Smooth muscle cell (in vitro differentiated cells): ENCODE data around the gene FAM170B. TPM values are rescaled to one million over a fixed set of nuclear protein-coding genes. Genes with fewer than 3 reads are reported as not detected.

Experiments used
- DNase-seq: peaks from one replicate; lab custom pipeline; 2025; ENCODE audit not compliant: unreplicated experiment; lab: John Stamatoyannopoulos, UW
- H2AFZ ChIP-seq: fragments of 200-600 bp; sonication (generic); 2 replicates; pipeline ENCODE4 v1.6.0; 2016; ENCODE audit warnings: antibody characterized with exemption, low read depth, mild to moderate bottlenecking
- H3F3A ChIP-seq: fragments of 200-600 bp; sonication (generic); 2 replicates; pipeline ENCODE4 v1.6.0; 2017; ENCODE audit warnings: antibody characterized with exemption, low read depth
- H3K27ac ChIP-seq: fragments of 200-600 bp; sonication (generic); 2 replicates; pipeline ENCODE4 v1.5.1; 2016; ENCODE audit warnings: low read depth, mild to moderate bottlenecking
- H3K27me3 ChIP-seq: fragments of 200-600 bp; sonication (generic); 2 replicates; pipeline ENCODE4 v1.6.1; 2016; ENCODE audit warnings: low read depth, mild to moderate bottlenecking
- H3K36me3 ChIP-seq: fragments of 200-600 bp; sonication (generic); 2 replicates; pipeline ENCODE4 v1.5.1; 2016; ENCODE audit warnings: low read depth
- H3K4me1 ChIP-seq: fragments of 200-600 bp; sonication (generic); 2 replicates; pipeline ENCODE4 v1.5.1; 2016; ENCODE audit warnings: low read depth
- H3K4me2 ChIP-seq: fragments of 200-600 bp; sonication (generic); 2 replicates; pipeline ENCODE4 v1.6.0; 2016; ENCODE audit warnings: mild to moderate bottlenecking
- H3K4me3 ChIP-seq: fragments of 200-600 bp; sonication (generic); 2 replicates; pipeline ENCODE4 v1.5.1; 2016; ENCODE audit warnings: mild to moderate bottlenecking
- H3K79me2 ChIP-seq: fragments of 200-600 bp; sonication (generic); 2 replicates; pipeline ENCODE4 v1.6.0; 2016; ENCODE audit warnings: low read depth, mild to moderate bottlenecking
- H3K9ac ChIP-seq: fragments of 200-600 bp; sonication (generic); 2 replicates; pipeline ENCODE4 v1.6.0; 2016; ENCODE audit warnings: low read depth
- H3K9me3 ChIP-seq: fragments of 200-600 bp; sonication (generic); replicated peaks from 2 replicates; pipeline ENCODE4 v1.5.1; 2016; ENCODE audit warnings: low read depth
- H4K20me1 ChIP-seq: fragments of 200-600 bp; sonication (generic); 2 replicates; pipeline ENCODE4 v1.6.0; 2016; ENCODE audit warnings: low read depth
- WGBS: methylation state at CpG from one replicate; pipeline ENCODE4 v1.1.7; 2016; ENCODE audit warnings: low lambda C conversion rate; 5-methylcytosine and 5-hydroxymethylcytosine counted together
- polyA plus RNA-seq: library from polyadenylated mRNA; unstranded; fragments of >200 nt; fragmentation: Nextera tagmentation; extraction: Ambion mirVana; gene quantifications from 2 replicates; pipeline ENCODE4 v1.2.1, GENCODE V29; 2016
- total RNA-seq: library from RNA; depleted of rRNA; stranded (reverse); fragments of >200 nt; gene quantifications from 2 replicates; pipeline ENCODE4 v1.2.3, GENCODE V29; 2014
- TF ChIP-seq, protein P1 (sequence below): fragments of 200-600 bp; sonication (generic); IDR thresholded peaks from 2 replicates; pipeline ENCODE4 v1.5.1; 2017; ENCODE audit warnings: borderline replicate concordance, mild to moderate bottlenecking, antibody characterized with exemption; ENCODE audit not compliant: insufficient read depth, poor library complexity, severe bottlenecking

Gene FAM170B
- total and polyA plus RNA-seq, 2 experiments from 2014 or later, result not detected

DNA sequence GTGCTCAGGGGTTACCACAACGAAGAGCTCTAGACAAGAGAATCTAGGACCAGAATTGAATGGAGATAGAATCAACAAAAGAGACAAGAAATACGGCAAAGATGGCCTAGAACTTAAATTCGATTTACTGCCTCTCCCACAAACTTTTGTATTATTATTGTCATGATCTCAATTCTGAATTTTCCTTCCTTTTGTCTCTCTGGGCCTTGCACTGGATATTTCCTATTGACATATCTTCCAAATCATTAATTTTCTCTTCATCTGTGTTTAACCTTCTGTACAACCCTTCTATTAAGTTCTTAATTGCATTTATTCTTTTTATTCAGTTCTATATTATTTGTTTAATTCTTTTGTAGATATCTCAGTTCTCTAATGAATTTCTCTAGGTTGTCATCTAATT lies 46.9 kb downstream of the FAM170B start:
- H3K27ac ChIP-seq, result no peak overlapping the region
- TF ChIP-seq, protein P1, sequence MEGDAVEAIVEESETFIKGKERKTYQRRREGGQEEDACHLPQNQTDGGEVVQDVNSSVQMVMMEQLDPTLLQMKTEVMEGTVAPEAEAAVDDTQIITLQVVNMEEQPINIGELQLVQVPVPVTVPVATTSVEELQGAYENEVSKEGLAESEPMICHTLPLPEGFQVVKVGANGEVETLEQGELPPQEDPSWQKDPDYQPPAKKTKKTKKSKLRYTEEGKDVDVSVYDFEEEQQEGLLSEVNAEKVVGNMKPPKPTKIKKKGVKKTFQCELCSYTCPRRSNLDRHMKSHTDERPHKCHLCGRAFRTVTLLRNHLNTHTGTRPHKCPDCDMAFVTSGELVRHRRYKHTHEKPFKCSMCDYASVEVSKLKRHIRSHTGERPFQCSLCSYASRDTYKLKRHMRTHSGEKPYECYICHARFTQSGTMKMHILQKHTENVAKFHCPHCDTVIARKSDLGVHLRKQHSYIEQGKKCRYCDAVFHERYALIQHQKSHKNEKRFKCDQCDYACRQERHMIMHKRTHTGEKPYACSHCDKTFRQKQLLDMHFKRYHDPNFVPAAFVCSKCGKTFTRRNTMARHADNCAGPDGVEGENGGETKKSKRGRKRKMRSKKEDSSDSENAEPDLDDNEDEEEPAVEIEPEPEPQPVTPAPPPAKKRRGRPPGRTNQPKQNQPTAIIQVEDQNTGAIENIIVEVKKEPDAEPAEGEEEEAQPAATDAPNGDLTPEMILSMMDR, result no peak
- H3K79me2 ChIP-seq, result no peaks in the 10 kb centered on the region
- no peak overlapping the region for H3K4me2 ChIP-seq
- H3K9me3 ChIP-seq, result peaks cover 6% of the 10 kb centered on the region
- H4K20me1 ChIP-seq, result no peaks in the 10 kb centered on the region
- H3K36me3 ChIP-seq, result no peaks in the 10 kb centered on the region
- no peaks in the 10 kb centered on the region for H3K27me3 ChIP-seq
- no peak overlapping the region for H2AFZ ChIP-seq
- H3K4me1 ChIP-seq, result peaks cover 12% of the 10 kb centered on the region
- 83% methylated on average over 3 of the region's 3 CpGs for WGBS
- H3F3A ChIP-seq, result no peaks in the 10 kb centered on the region
- DNase-seq, result no peak
- no peak overlapping the region for H3K9ac ChIP-seq
- H3K4me3 ChIP-seq, result no peak overlapping the region

DNA sequence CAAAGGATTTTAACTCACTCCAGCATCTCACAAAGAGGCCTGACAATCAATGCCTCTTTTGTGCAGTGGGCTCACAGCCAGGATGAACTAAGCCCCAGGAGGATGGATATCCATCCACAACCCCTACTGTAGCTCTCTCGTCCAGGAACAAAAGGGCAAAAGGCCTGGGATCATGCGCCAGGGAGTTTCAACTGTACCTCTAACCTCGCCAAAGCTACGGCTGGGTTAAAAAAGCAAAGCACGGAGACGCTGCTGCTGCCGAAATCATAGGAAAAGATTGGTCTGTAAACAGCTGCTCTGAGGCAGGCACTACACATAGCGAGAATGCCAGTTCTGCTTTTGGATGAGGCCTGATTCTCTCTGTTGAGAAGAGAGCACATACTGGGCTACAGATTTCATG lies 50.6 kb downstream of the FAM170B start:
- peaks cover 6% of the 10 kb centered on the region for H3K9me3 ChIP-seq
- no peaks in the 10 kb centered on the region for H3K79me2 ChIP-seq
- no peaks in the 10 kb centered on the region for H3K36me3 ChIP-seq
- H3K4me1 ChIP-seq, result peaks cover 17% of the 10 kb centered on the region
- no peaks in the 10 kb centered on the region for H3K27me3 ChIP-seq
- H3K4me3 ChIP-seq, result no peak overlapping the region
- no peak overlapping the region for H3K27ac ChIP-seq
- H4K20me1 ChIP-seq, result peaks cover 19% of the 10 kb centered on the region
- TF ChIP-seq, protein P1, result no peak
- H3F3A ChIP-seq, result no peaks in the 10 kb centered on the region
- WGBS, result 96% methylated on average over 8 of the region's 8 CpGs
- H3K4me2 ChIP-seq, result no peak overlapping the region
- H3K9ac ChIP-seq, result no peak overlapping the region
- no peak for DNase-seq
- H2AFZ ChIP-seq, result no peak overlapping the region

DNA sequence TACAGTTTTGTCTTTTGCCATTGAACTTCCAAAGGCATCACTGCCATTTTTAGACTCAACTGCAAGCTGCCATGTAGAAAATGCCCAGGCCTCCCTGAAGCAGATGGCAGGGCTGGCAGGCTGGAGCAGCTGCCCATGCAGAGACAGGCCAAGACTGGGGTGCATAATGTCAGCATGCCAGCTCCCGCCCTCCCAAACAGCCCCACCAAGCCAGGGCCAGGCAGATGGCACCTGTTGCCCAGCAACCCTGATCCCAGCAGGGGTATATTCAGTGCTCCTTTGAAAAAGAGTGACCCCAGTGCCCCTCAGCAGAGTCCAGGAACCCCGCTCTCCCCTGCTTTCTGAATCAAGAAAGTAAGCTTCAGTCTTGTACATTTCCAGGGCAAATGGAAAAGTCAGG lies 51.1 kb downstream of the FAM170B start:
- Histone ChIP-seq H3K79me2 (no peaks in the 10 kb centered on the region), H2AFZ (no peak overlapping the region), H3K9me3 (peaks cover 6% of the 10 kb centered on the region), H3K27me3 (no peaks in the 10 kb centered on the region), H3K9ac (no peak overlapping the region), H4K20me1 (peaks cover 19% of the 10 kb centered on the region), H3K4me3 (no peak overlapping the region), H3K36me3 (no peaks in the 10 kb centered on the region), H3K4me1 (peaks cover 17% of the 10 kb centered on the region), H3F3A (no peaks in the 10 kb centered on the region), H3K4me2 (no peak overlapping the region), H3K27ac (no peak overlapping the region)
- 97% methylated on average over 2 of the region's 2 CpGs for WGBS
- no peak for DNase-seq
- TF ChIP-seq, protein P1, result no peak

DNA sequence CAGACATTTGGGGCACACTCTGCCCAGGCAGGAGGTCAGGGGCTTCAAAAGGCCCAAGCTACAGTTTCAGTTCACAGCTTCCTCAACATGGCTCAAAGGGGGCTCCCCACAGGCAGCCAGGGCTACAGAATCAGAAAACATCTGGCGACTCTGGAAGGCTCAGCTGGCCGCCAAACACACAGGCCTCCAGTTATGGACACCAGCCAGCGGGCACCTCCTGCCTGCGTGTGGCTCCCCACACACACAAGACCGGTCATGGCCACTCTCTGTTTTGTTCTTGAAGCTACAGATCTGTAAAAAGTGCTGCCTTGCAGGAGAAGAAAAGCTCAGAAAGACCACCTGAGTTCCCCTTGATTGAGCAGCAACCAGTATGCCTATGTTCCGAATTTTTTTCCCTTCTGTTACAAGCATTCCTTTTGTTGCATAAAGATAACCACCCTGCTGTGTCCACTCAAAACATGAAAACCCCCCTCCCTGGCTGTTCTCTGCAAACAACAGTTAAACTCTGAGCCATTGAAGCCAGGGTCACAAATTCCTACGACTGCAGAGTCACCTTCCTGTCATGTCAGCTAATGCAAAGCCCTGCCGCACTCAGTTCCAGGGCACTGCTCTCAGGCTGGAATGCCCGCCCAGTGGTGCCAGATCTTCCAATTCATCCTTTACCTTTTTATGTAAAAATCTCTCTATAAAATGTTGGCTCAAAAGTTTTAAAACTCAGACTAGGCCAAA lies 52.1 kb downstream of the FAM170B start:
- no peaks in the 10 kb centered on the region for H3K36me3 ChIP-seq
- 59% methylated on average over 9 of the region's 9 CpGs for WGBS

More for the DNA sequence above, 52.1 kb downstream of the FAM170B start:
- Histone ChIP-seq H3K27me3 (no peaks in the 10 kb centered on the region), H3K9me3 (peaks cover 3% of the 10 kb centered on the region), H3K27ac (no peak overlapping the region), H4K20me1 (peaks cover 19% of the 10 kb centered on the region), H3K9ac (no peak overlapping the region), H2AFZ (no peak overlapping the region), H3F3A (no peaks in the 10 kb centered on the region), H3K79me2 (no peaks in the 10 kb centered on the region), H3K4me1 (peaks cover 17% of the 10 kb centered on the region), H3K4me3 (no peak overlapping the region), H3K4me2 (no peak overlapping the region)
- DNase-seq, result no peak
- TF ChIP-seq, protein P1, result no peak
